ENCODE results near the gene IFT88. TPM values are rescaled to one million over a fixed set of nuclear protein-coding genes. Genes with fewer than 3 reads are reported as not detected.

The IFT88 gene
- total RNA-seq, 2 experiments from 2014 or later: 6.3 to 7.4 TPM

GRCh38 chr13:20573636-20574035 lies 6.7 kb downstream of the IFT88 start:
- H3K27me3 Mint-ChIP-seq: no peaks in the 10 kb centered on the region
- peaks cover 12% of the 10 kb centered on the region for H3K36me3 Mint-ChIP-seq (ENCODE audit: low read depth)
- CTCF ChIA-PET: no interaction called here
- no peak overlapping the region for H3K27ac Mint-ChIP-seq
- no peak for DNase-seq
- peaks cover 9% of the 10 kb centered on the region for H3K9me3 Mint-ChIP-seq
- no peak overlapping the region for H3K4me3 Mint-ChIP-seq
- POLR2A ChIA-PET: no interaction called here
- peaks cover 2% of the 10 kb centered on the region for H3K4me1 Mint-ChIP-seq

GRCh38 chr13:20579191-20579590 lies 12.2 kb downstream of the IFT88 start:
- POLR2A ChIA-PET: no interaction called here

GRCh38 chr13:20580257-20580656 lies 13.3 kb downstream of the IFT88 start:
- POLR2A ChIA-PET: no interaction called here
- no peaks in the 10 kb centered on the region for H3K4me1 Mint-ChIP-seq
- CTCF ChIA-PET: interaction anchor here (0.6 kb wide), 1 partner anchor 55 kb away, joined by 3 read pairs; the partner anchor contains the start of gene CRYL1
- H3K27ac Mint-ChIP-seq: no peak overlapping the region
- H3K27me3 Mint-ChIP-seq: no peaks in the 10 kb centered on the region
- peaks cover 22% of the 10 kb centered on the region for H3K9me3 Mint-ChIP-seq
- peaks cover 37% of the 10 kb centered on the region for H3K36me3 Mint-ChIP-seq (ENCODE audit: low read depth)
- H3K4me3 Mint-ChIP-seq: no peak overlapping the region
- no peak for DNase-seq

More at GRCh38 chr13:20579191-20579590, 12.2 kb downstream of the IFT88 start:
- DNase-seq: no peak
- Mint-ChIP-seq H3K36me3 (ENCODE audit: low read depth) (peaks cover 32% of the 10 kb centered on the region), H3K9me3 (peaks cover 19% of the 10 kb centered on the region), H3K27me3 (no peaks in the 10 kb centered on the region), H3K4me1 (no peaks in the 10 kb centered on the region), H3K4me3 (no peak overlapping the region), H3K27ac (no peak overlapping the region)
- CTCF ChIA-PET: no interaction called here

- Mint-ChIP-seq H3K36me3 (ENCODE audit: low read depth) (peaks cover 37% of the 10 kb centered on the region), H3K27ac (no peak overlapping the region), H3K4me1 (no peaks in the 10 kb centered on the region), H3K4me3 (no peak overlapping the region), H3K27me3 (no peaks in the 10 kb centered on the region), H3K9me3 (peaks cover 18% of the 10 kb centered on the region)
- ChIA-PET CTCF (no interaction called here), POLR2A (no interaction called here)
- DNase-seq: no peak
Measured at GRCh38 chr13:20582026-20582425, 15.1 kb downstream of the IFT88 start.

GRCh38 chr13:20583803-20584293 lies 16.9 kb downstream of the IFT88 start:
- CTCF ChIA-PET: no interaction called here

GRCh38 chr13:20585371-20585770 lies 18.4 kb downstream of the IFT88 start:
- Mint-ChIP-seq H3K27me3 (no peaks in the 10 kb centered on the region), H3K9me3 (peaks cover 15% of the 10 kb centered on the region), H3K4me3 (no peak overlapping the region), H3K4me1 (no peaks in the 10 kb centered on the region), H3K27ac (no peak overlapping the region), H3K36me3 (ENCODE audit: low read depth) (peaks cover 24% of the 10 kb centered on the region)
- no peak for DNase-seq
- POLR2A ChIA-PET: no interaction called here
- CTCF ChIA-PET: interaction anchor here (1.1 kb wide), 1 partner anchor 22 kb away, joined by 3 read pairs; no protein-coding TSS in a partner anchor

More at GRCh38 chr13:20583803-20584293, 16.9 kb downstream of the IFT88 start:
- no peak for DNase-seq
- H3K27ac Mint-ChIP-seq: no peak overlapping the region
- no peak overlapping the region for H3K4me3 Mint-ChIP-seq
- POLR2A ChIA-PET: no interaction called here
- H3K9me3 Mint-ChIP-seq: peaks cover 16% of the 10 kb centered on the region
- no peaks in the 10 kb centered on the region for H3K27me3 Mint-ChIP-seq
- peaks cover 30% of the 10 kb centered on the region for H3K36me3 Mint-ChIP-seq (ENCODE audit: low read depth)
- no peaks in the 10 kb centered on the region for H3K4me1 Mint-ChIP-seq

GRCh38 chr13:20588529-20589110 lies 21.7 kb downstream of the IFT88 start:
- POLR2A ChIA-PET: no interaction called here
- no peak for DNase-seq
- H3K36me3 Mint-ChIP-seq (ENCODE audit: low read depth): peaks cover 16% of the 10 kb centered on the region
- H3K9me3 Mint-ChIP-seq: peaks cover 10% of the 10 kb centered on the region
- no peaks in the 10 kb centered on the region for H3K4me1 Mint-ChIP-seq
- no peak overlapping the region for H3K4me3 Mint-ChIP-seq
- CTCF ChIA-PET: no interaction called here
- no peaks in the 10 kb centered on the region for H3K27me3 Mint-ChIP-seq
- H3K27ac Mint-ChIP-seq: no peak overlapping the region

GRCh38 chr13:20590561-20590960 lies 23.6 kb downstream of the IFT88 start:
- no peak overlapping the region for H3K4me3 Mint-ChIP-seq
- POLR2A ChIA-PET: no interaction called here
- no peaks in the 10 kb centered on the region for H3K4me1 Mint-ChIP-seq
- H3K9me3 Mint-ChIP-seq: no peaks in the 10 kb centered on the region
- H3K27ac Mint-ChIP-seq: no peak overlapping the region
- H3K27me3 Mint-ChIP-seq: no peaks in the 10 kb centered on the region
- DNase-seq: no peak
- H3K36me3 Mint-ChIP-seq (ENCODE audit: low read depth): peaks cover 2% of the 10 kb centered on the region
- CTCF ChIA-PET: no interaction called here

GRCh38 chr13:20592606-20593005 lies 25.6 kb downstream of the IFT88 start:
- Mint-ChIP-seq H3K27ac (no peak overlapping the region), H3K4me1 (no peaks in the 10 kb centered on the region), H3K9me3 (no peaks in the 10 kb centered on the region), H3K36me3 (ENCODE audit: low read depth) (no peaks in the 10 kb centered on the region), H3K4me3 (no peak overlapping the region), H3K27me3 (no peaks in the 10 kb centered on the region)
- DNase-seq: no peak
- ChIA-PET POLR2A (no interaction called here), CTCF (no interaction called here)

- H3K4me3 Mint-ChIP-seq: no peak overlapping the region
- H3K27ac Mint-ChIP-seq: no peak overlapping the region
- ChIA-PET CTCF (no interaction called here), POLR2A (no interaction called here)
- H3K36me3 Mint-ChIP-seq (ENCODE audit: low read depth): no peaks in the 10 kb centered on the region
- no peaks in the 10 kb centered on the region for H3K4me1 Mint-ChIP-seq
- DNase-seq: no peak
- no peaks in the 10 kb centered on the region for H3K27me3 Mint-ChIP-seq
- no peaks in the 10 kb centered on the region for H3K9me3 Mint-ChIP-seq
Measured at GRCh38 chr13:20594280-20594679, 27.3 kb downstream of the IFT88 start.

GRCh38 chr13:20607015-20607414 lies 40.1 kb downstream of the IFT88 start:
- Mint-ChIP-seq H3K27ac (no peak overlapping the region), H3K27me3 (no peaks in the 10 kb centered on the region), H3K4me3 (no peak overlapping the region), H3K36me3 (ENCODE audit: low read depth) (no peaks in the 10 kb centered on the region), H3K9me3 (no peaks in the 10 kb centered on the region), H3K4me1 (no peaks in the 10 kb centered on the region)
- no peak for DNase-seq
- POLR2A ChIA-PET: no interaction called here
- CTCF ChIA-PET: no interaction called here

- DNase-seq: no peak
- H3K27me3 Mint-ChIP-seq: no peaks in the 10 kb centered on the region
- H3K4me1 Mint-ChIP-seq: no peaks in the 10 kb centered on the region
- no peaks in the 10 kb centered on the region for H3K9me3 Mint-ChIP-seq
- no peak overlapping the region for H3K4me3 Mint-ChIP-seq
- no peak overlapping the region for H3K27ac Mint-ChIP-seq
- no peaks in the 10 kb centered on the region for H3K36me3 Mint-ChIP-seq (ENCODE audit: low read depth)
- ChIA-PET CTCF (no interaction called here), POLR2A (no interaction called here)
Measured at GRCh38 chr13:20608438-20609020, 41.6 kb downstream of the IFT88 start.

- H3K36me3 Mint-ChIP-seq (ENCODE audit: low read depth): no peaks in the 10 kb centered on the region
- no peaks in the 10 kb centered on the region for H3K9me3 Mint-ChIP-seq
- no peaks in the 10 kb centered on the region for H3K27me3 Mint-ChIP-seq
- CTCF ChIA-PET: no interaction called here
- no peaks in the 10 kb centered on the region for H3K4me1 Mint-ChIP-seq
- no peak for DNase-seq
- no peak overlapping the region for H3K4me3 Mint-ChIP-seq
- H3K27ac Mint-ChIP-seq: no peak overlapping the region
- POLR2A ChIA-PET: no interaction called here
Measured at GRCh38 chr13:20609145-20609544, 42.2 kb downstream of the IFT88 start.

GRCh38 chr13:20610006-20610405 lies 43.0 kb downstream of the IFT88 start:
- Mint-ChIP-seq H3K4me1 (no peaks in the 10 kb centered on the region), H3K27me3 (no peaks in the 10 kb centered on the region), H3K4me3 (no peak overlapping the region), H3K36me3 (ENCODE audit: low read depth) (no peaks in the 10 kb centered on the region), H3K9me3 (no peaks in the 10 kb centered on the region), H3K27ac (no peak overlapping the region)
- no peak for DNase-seq
- POLR2A ChIA-PET: no interaction called here
- CTCF ChIA-PET: interaction anchor here (0.7 kb wide), 1 partner anchor 20 kb away, joined by 3 read pairs; no protein-coding TSS in a partner anchor

Measured in activated CD4-positive, alpha-beta T cell treated with anti-CD3 and anti-CD28 coated beads, Interleukin-2, amount 10 ng/mL, durations not matched to agents 7 days and 5 days (primary cell).